GM18867 (cell line): Measurements from ENCODE around the gene USP21.
A peak's percentile ranks its signal among the peaks of the same experiment; 100 is the strongest.

Experiments used
- ATAC-seq: cut with Tn5 transposase; IDR thresholded peaks from one replicate; pipeline ENCODE4 v1.9.1; 2021; ENCODE audit warnings: mild to moderate bottlenecking, moderate library complexity; ENCODE audit not compliant: unreplicated experiment

Gene USP21

GRCh38 chr1:161192476-161193465 lies 33.5 kb downstream of the USP21 start:
- ATAC-seq, result peak; percentile 70

- no peak for ATAC-seq
Measured at GRCh38 chr1:161193561-161194235, 34.4 kb downstream of the USP21 start.

GRCh38 chr1:161195171-161195570 lies 35.9 kb downstream of the USP21 start:
- ATAC-seq, result no peak

- ATAC-seq, result no peak
Measured at GRCh38 chr1:161196111-161196510, 36.8 kb downstream of the USP21 start.

- ATAC-seq, result no peak
Measured at GRCh38 chr1:161196521-161197451, 37.5 kb downstream of the USP21 start.

- no peak for ATAC-seq
Measured at GRCh38 chr1:161197560-161198193, 38.4 kb downstream of the USP21 start.

- ATAC-seq, result no peak
Measured at GRCh38 chr1:161198194-161198896, 39.0 kb downstream of the USP21 start.

GRCh38 chr1:161198897-161199431 lies 39.7 kb downstream of the USP21 start, which contains the start of gene ADAMTS4:
Gene ADAMTS4, minus strand, starts transcription at chr1:161199054. Its CDS starts 427 bp downstream, at chr1:161198627.
- ATAC-seq, result no peak

GRCh38 chr1:161199506-161200139 lies 40.3 kb downstream of the USP21 start:
- ATAC-seq, result no peak

- no peak for ATAC-seq
Measured at GRCh38 chr1:161200421-161200991, 41.2 kb downstream of the USP21 start.

GRCh38 chr1:161200992-161201835 lies 41.9 kb downstream of the USP21 start:
- no peak for ATAC-seq

GRCh38 chr1:161201836-161202712 lies 42.8 kb downstream of the USP21 start, which contains the start of gene NDUFS2:
Gene NDUFS2, plus strand, starts transcription at chr1:161202367. Its CDS starts 19 bp downstream, at chr1:161202386.
- peak; percentile 95 for ATAC-seq

GRCh38 chr1:161206411-161207140 lies 47.3 kb downstream of the USP21 start:
- no peak for ATAC-seq

GRCh38 chr1:161207173-161207572 lies 47.9 kb downstream of the USP21 start:
- no peak for ATAC-seq

GRCh38 chr1:161209790-161210409 lies 50.6 kb downstream of the USP21 start:
- ATAC-seq, result peak; percentile 76
